GM12878 (cell line): Measurements from ENCODE around the gene NKX1-1. TPM values are rescaled to one million over a fixed set of nuclear protein-coding genes. Genes with fewer than 3 reads are reported as not detected.

ENCODE experiments used
- ATAC-seq: fragments of 200-7000 bp; cut with Tn5 transposase; 3 replicates; pipeline ENCODE4 v1.9.1; 2020; ENCODE audit warnings: mild to moderate bottlenecking, moderate library complexity
- BruUV-seq: library from RNA; stranded (reverse); fragments of 400-500 nt; replicated peaks from 2 replicates; lab custom pipeline; 2021; lab: Mats Ljungman, UMichigan
- CTCF ChIA-PET: fragments of 300-600 bp; sonication (Branson Sonifier 250); formaldehyde crosslinking; extraction: SDS; loops from one replicate; lab custom pipeline; 2021; ENCODE audit warnings: inconsistent platforms; lab: Yijun Ruan, JAX
- POLR2A ChIA-PET: fragments of 350-600 bp; formaldehyde crosslinking; extraction: SDS; loops from one replicate; lab custom pipeline; 2021; ENCODE audit warnings: inconsistent platforms; lab: Charles Lee
- RAD21 ChIA-PET: fragments of 300-600 bp; sonication (Branson Sonifier 250); formaldehyde crosslinking; loops from one replicate; lab custom pipeline; 2023; ENCODE audit warnings: antibody characterized with exemption; ENCODE audit not compliant: unreplicated experiment; lab: Charles Lee
- SMC1A ChIA-PET: fragments of 300-600 bp; sonication (Branson Sonifier 250); formaldehyde crosslinking; loops from one replicate; lab custom pipeline; 2023; ENCODE audit not compliant: unreplicated experiment, uncharacterized antibody; lab: Charles Lee
- DNase-seq: peaks from one replicate; pipeline ENCODE4 v3.0.0-alpha.2; 2011; ENCODE audit warnings: low read depth, low spot score
- FAIRE-seq: peaks from 3 replicates; lab custom pipeline; 2011; peaks lifted over from hg19 to GRCh38; lab: Jason Lieb, UNC
- H2AFZ ChIP-seq: 2 replicates; pipeline ENCODE4 v1.6.0; 2011; ENCODE audit warnings: low read depth, low read length, control low read depth; ENCODE audit not compliant: control insufficient read depth
- H3K27ac ChIP-seq: 2 replicates; pipeline ENCODE4 v1.5.1; 2011; ENCODE audit warnings: control low read depth; ENCODE audit not compliant: control insufficient read depth, insufficient read depth
- H3K27me3 ChIP-seq, 2 experiments: replicated peaks in 1 of 2; 2 replicates each; pipeline versions ENCODE4 v1.6.0 to v1.6.1; 2011; ENCODE audit warnings: low read length in 1 of 2; ENCODE audit not compliant: control insufficient read depth in 2 of 2, insufficient read depth in 2 of 2
- H3K36me3 ChIP-seq, 2 experiments: 2 replicates each; pipeline ENCODE4 v1.5.1; 2011; ENCODE audit warnings: low read length in 1 of 2; ENCODE audit not compliant: control insufficient read depth in 2 of 2, insufficient read depth in 2 of 2
- H3K4me1 ChIP-seq: 2 replicates; pipeline ENCODE4 v1.6.1; 2011; ENCODE audit warnings: mild to moderate bottlenecking, low read length, moderate library complexity, mixed read lengths; ENCODE audit not compliant: control insufficient read depth, insufficient read depth
- H3K4me2 ChIP-seq: 2 replicates; pipeline ENCODE4 v1.6.0; 2011; ENCODE audit warnings: control low read depth; ENCODE audit not compliant: control insufficient read depth, insufficient read depth
- H3K4me3 ChIP-seq: fragments of 200-600 bp; sonication (generic); 2 replicates; pipeline ENCODE4 v1.5.1; 2016
- H3K79me2 ChIP-seq: 2 replicates; pipeline ENCODE4 v1.6.0; 2011; ENCODE audit warnings: low read length; ENCODE audit not compliant: control insufficient read depth, insufficient read depth
- H3K9ac ChIP-seq: 2 replicates; pipeline ENCODE4 v1.8.0; 2011; ENCODE audit warnings: low read length, control low read depth, mixed read lengths; ENCODE audit not compliant: control insufficient read depth, insufficient read depth
- H3K9me3 ChIP-seq: replicated peaks from 3 replicates; pipeline ENCODE4 v1.5.1; 2011; ENCODE audit warnings: mild to moderate bottlenecking, low read length; ENCODE audit not compliant: control insufficient read depth, insufficient read depth
- H4K20me1 ChIP-seq: 2 replicates; pipeline ENCODE4 v1.6.0; 2011; ENCODE audit not compliant: control insufficient read depth, insufficient read depth
- BACH1 ChIP-seq: fragments of 450-650 bp; IDR thresholded peaks from 2 replicates; pipeline ENCODE4 v1.6.1; 2017; ENCODE audit warnings: mild to moderate bottlenecking, borderline replicate concordance
- JUND ChIP-seq: IDR thresholded peaks from 2 replicates; pipeline ENCODE4 v1.6.1; 2012; ENCODE audit warnings: low read depth, mild to moderate bottlenecking, low read length, improper control_type of control experiment, moderate library complexity
- NFIC ChIP-seq: IDR thresholded peaks from 2 replicates; pipeline ENCODE4 v1.6.1; 2012; ENCODE audit warnings: low read depth, mild to moderate bottlenecking, inconsistent platforms, low read length, moderate library complexity
- NRF1 ChIP-seq: conservative IDR thresholded peaks from 2 replicates; pipeline ENCODE4 v1.6.1; 2011; ENCODE audit warnings: mild to moderate bottlenecking, low read depth, low read length, improper control_type of control experiment
- TAF1 ChIP-seq: IDR thresholded peaks from 2 replicates; pipeline ENCODE4 v1.6.1; 2011; ENCODE audit warnings: mild to moderate bottlenecking, low read depth, low read length, borderline replicate concordance
- TARDBP ChIP-seq: IDR thresholded peaks from 2 replicates; pipeline ENCODE4 v1.6.1; 2016; ENCODE audit warnings: borderline replicate concordance
- WGBS: methylation state at CpG from one replicate; pipeline ENCODE4 v1.1.6; 2016; ENCODE audit warnings: low lambda C conversion rate; ENCODE audit not compliant: insufficient replicate concordance, insufficient coverage; ENCODE audit errors: missing lambda C conversion rate; 5-methylcytosine and 5-hydroxymethylcytosine counted together
- in situ Hi-C: fragments of 300-500 bp; cut with MboI; formaldehyde crosslinking; loops from 9 replicates; pipeline ENCODE4 v1.14.3; 2018; ENCODE audit warnings: mixed read lengths
- intact Hi-C: fragments of 100-400 bp; cut with micrococcal nuclease; formaldehyde crosslinking; loops from one replicate; pipeline ENCODE4 v1.14.2; 2022; ENCODE audit not compliant: unreplicated experiment
- polyA plus RNA-seq, 11 experiments: library from polyadenylated mRNA; depleted of rRNA in 4 of 11; unstranded in 6 of 11; stranded (reverse) in 5 of 11; fragments of >200 nt; fragmentation: Nextera tagmentation in 4 of 11; fragmentation: Illumina TruSeq in 1 of 11; extraction: Ambion mirVana in 4 of 11; extraction: Trizol in 1 of 11; gene quantifications; 1 replicate in 1 of 11; 2 replicates in 10 of 11; pipeline versions ENCODE4 v1.2.1 to v1.2.3, GENCODE V29; 2011 to 2016; ENCODE audit warnings: inconsistent platforms in 2 of 11, missing spikeins in 2 of 11, low read depth in 1 of 11
- total RNA-seq, 4 experiments: library from RNA; depleted of rRNA in 3 of 4; stranded (reverse); fragments of >200 nt in 3 of 4; fragmentation: Illumina TruSeq in 1 of 4; extraction: Trizol in 1 of 4; gene quantifications; 2 replicates each; pipeline versions ENCODE4 v1.2.1 to v1.2.3, GENCODE V29; 2013 to 2021
- TF ChIP-seq, protein P1 (sequence below): IDR thresholded peaks from 2 replicates; pipeline ENCODE4 v1.6.1; 2011; ENCODE audit warnings: low read depth, mild to moderate bottlenecking, low read length, moderate library complexity, borderline replicate concordance; ENCODE audit errors: extremely low read depth
- TF ChIP-seq, protein P2 (sequence below): fragments of 450-650 bp; IDR thresholded peaks from 2 replicates; pipeline ENCODE4 v1.6.1; 2017; ENCODE audit warnings: antibody characterized with exemption, mild to moderate bottlenecking, moderate library complexity
- TF ChIP-seq, protein P3 (sequence below): fragments of 150-350 bp; IDR thresholded peaks from 2 replicates; pipeline ENCODE4 v1.6.1; 2014; ENCODE audit warnings: mild to moderate bottlenecking, low read depth, low read length
- TF ChIP-seq, protein P4 (sequence below): IDR thresholded peaks from 2 replicates; pipeline ENCODE4 v1.6.1; 2011; ENCODE audit warnings: mild to moderate bottlenecking, low read depth, low read length, moderate library complexity; ENCODE audit not compliant: insufficient replicate concordance

Gene NKX1-1
- total and polyA plus RNA-seq, 10 of the 15 experiments (the other 5 are each of a cell fraction or from before 2014, with no cell fraction given) = not detected

DNA sequence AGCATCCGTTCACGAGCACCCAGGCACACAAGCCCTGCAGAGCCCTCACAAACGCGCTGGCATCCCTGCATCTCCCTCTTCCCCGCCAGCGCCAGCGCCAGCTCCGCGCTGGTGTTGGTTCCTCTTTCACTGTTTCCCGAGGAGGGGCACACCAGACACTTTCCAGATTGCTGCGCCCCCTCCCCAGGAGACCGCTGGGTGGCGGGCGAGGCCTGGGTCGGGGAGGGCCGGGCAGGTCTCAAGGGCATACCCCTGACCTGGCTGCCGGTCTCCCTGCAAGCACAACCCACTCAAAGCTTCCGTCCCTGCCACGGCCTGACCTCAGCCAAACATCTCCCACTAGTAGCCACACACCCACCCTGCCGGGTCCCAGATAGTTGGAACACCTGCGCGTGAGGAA lies 2.2 kb upstream of the NKX1-1 start:
- in situ Hi-C loops (loop anchor here (10.0 kb wide), 1 partner anchor 56 kb away; no protein-coding TSS in a partner anchor), intact Hi-C loops (no loop called here)
- ATAC-seq (no peak), DNase-seq (no peak), FAIRE-seq (no peak)
- Histone ChIP-seq H3K79me2 (no peaks in the 10 kb centered on the region), H3K4me3 (no peak overlapping the region), H3K4me2 (no peak overlapping the region), H3K4me1 (no peaks in the 10 kb centered on the region), H3K36me3 (no peaks in the 10 kb centered on the region), H3K27ac (no peak overlapping the region), H4K20me1 (no peaks in the 10 kb centered on the region), H3K9ac (no peak overlapping the region), H2AFZ (no peak overlapping the region), H3K27me3 (no peaks in the 10 kb centered on the region), H3K9me3 (peaks cover 4% of the 10 kb centered on the region; the same call in 1 of the 3 replicates)
- SMC1A ChIA-PET = no interaction called here
- RAD21 ChIA-PET = no interaction called here
- 50% methylated on average over 18 of the region's 22 CpGs for WGBS
- BruUV-seq = no TSS peak
- CTCF ChIA-PET = no interaction called here
- POLR2A ChIA-PET = no interaction called here
- TF ChIP-seq JUND = no peak
- no peak for TF ChIP-seq NRF1
- TF ChIP-seq, protein P1, sequence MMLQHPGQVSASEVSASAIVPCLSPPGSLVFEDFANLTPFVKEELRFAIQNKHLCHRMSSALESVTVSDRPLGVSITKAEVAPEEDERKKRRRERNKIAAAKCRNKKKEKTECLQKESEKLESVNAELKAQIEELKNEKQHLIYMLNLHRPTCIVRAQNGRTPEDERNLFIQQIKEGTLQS = no peak
- TF ChIP-seq TARDBP = no peak
- TF ChIP-seq, protein P2, sequence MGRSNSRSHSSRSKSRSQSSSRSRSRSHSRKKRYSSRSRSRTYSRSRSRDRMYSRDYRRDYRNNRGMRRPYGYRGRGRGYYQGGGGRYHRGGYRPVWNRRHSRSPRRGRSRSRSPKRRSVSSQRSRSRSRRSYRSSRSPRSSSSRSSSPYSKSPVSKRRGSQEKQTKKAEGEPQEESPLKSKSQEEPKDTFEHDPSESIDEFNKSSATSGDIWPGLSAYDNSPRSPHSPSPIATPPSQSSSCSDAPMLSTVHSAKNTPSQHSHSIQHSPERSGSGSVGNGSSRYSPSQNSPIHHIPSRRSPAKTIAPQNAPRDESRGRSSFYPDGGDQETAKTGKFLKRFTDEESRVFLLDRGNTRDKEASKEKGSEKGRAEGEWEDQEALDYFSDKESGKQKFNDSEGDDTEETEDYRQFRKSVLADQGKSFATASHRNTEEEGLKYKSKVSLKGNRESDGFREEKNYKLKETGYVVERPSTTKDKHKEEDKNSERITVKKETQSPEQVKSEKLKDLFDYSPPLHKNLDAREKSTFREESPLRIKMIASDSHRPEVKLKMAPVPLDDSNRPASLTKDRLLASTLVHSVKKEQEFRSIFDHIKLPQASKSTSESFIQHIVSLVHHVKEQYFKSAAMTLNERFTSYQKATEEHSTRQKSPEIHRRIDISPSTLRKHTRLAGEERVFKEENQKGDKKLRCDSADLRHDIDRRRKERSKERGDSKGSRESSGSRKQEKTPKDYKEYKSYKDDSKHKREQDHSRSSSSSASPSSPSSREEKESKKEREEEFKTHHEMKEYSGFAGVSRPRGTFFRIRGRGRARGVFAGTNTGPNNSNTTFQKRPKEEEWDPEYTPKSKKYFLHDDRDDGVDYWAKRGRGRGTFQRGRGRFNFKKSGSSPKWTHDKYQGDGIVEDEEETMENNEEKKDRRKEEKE = no peak
- TF ChIP-seq, protein P3, sequence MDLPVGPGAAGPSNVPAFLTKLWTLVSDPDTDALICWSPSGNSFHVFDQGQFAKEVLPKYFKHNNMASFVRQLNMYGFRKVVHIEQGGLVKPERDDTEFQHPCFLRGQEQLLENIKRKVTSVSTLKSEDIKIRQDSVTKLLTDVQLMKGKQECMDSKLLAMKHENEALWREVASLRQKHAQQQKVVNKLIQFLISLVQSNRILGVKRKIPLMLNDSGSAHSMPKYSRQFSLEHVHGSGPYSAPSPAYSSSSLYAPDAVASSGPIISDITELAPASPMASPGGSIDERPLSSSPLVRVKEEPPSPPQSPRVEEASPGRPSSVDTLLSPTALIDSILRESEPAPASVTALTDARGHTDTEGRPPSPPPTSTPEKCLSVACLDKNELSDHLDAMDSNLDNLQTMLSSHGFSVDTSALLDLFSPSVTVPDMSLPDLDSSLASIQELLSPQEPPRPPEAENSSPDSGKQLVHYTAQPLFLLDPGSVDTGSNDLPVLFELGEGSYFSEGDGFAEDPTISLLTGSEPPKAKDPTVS = no peak
- TF ChIP-seq TAF1 = no peak
- TF ChIP-seq NFIC = no peak
- TF ChIP-seq, protein P4, sequence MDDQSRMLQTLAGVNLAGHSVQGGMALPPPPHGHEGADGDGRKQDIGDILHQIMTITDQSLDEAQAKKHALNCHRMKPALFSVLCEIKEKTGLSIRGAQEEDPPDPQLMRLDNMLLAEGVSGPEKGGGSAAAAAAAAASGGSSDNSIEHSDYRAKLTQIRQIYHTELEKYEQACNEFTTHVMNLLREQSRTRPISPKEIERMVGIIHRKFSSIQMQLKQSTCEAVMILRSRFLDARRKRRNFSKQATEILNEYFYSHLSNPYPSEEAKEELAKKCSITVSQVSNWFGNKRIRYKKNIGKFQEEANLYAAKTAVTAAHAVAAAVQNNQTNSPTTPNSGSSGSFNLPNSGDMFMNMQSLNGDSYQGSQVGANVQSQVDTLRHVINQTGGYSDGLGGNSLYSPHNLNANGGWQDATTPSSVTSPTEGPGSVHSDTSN = no peak
- no peak for TF ChIP-seq BACH1
